Activated gamma-delta T cell treated with Interleukin-2 at 50 U/mL for 16 hours (primary cell): ENCODE results near the gene CCDC77.
"Not testable (repeated sequence)": the region's sequence is repeated elsewhere in the genome, so short reads cannot be mapped to it uniquely, and the experiment has no call there.

Experiments
- DNase-seq: peaks from one replicate; pipeline ENCODE4 v3.0.0-alpha.2; 2020

Gene CCDC77

DNA sequence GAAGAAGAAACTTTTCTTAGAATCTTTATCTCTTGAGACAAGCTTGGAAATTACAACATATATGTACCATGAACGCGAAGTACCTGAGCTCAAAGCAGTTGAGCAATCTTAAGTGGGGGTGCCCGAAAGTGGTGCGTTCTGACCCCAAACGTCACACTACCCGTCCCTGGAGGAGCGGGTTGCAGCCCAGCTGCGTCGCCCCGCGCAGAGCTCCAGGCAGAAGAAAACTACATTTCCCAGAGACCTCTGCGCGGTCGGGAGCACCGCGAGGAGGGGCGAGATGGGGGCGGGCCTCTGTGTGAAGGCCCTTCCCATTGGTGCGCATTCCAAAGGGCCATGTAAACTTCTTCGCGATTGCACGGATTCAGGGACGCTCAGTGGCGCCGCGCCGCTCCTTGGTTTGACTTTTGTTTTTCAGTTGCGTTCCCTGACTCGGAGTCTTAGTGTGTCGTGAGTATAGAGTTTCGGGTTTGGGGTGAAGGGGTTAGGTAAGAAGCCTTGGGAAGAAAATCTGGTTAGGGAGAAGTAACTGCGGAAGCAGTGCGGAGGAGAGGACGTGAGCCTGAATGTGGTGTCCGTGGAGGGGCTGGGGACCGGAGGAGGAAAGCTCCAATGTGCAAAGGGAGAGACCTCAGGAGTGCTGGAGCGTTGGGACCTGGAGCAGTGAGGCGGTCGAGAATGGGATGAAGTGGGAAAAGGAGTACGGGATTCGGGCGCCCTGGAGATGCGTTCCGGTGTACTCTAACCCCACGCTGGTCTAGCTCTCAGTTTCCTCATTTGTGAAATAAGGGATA is at the start of gene CCDC77:
CCDC77 (plus strand) TSS at position 410 of the 794 bp plus-strand sequence. CDS start 7,740 bp downstream, outside the sequence.
- DNase-seq, result peak; percentile 90

DNA sequence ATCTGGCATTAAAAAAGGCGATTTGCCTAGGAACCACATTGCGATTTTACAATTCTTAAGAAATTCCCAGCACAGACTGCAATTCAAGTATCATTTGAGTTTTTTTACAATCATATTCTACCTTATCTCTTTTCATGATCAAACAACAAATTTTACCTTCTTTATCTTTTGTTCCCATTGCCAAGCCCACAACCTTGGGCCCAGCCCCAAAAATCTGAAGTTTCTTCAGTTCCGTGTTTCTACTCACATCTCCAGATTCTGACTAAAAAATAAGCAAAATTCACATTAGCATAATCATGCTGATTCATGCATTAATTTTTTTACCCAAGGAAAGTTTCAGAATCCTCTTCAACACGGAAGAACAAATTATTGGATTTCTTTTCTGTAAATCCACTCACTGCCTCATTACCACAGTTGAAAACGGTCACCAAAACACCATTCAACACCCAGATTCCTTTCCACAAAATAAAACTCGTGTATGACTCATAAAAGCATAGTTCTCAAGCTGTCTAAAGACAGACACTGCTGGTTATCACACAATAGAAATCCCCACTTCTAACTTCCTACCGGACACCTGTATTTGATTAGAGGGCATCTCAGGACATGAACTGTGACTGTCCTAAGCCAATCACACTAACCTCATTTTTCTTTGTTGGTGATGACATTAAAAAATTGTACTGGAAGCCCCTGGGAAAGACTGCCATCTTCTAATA is 45.0 kb upstream of the CCDC77 start:
- DNase-seq, result no peak

- no peak for DNase-seq
Measured at GRCh38 chr12:359091-359490, 42.4 kb upstream of the CCDC77 start.

- no peak for DNase-seq
Measured at GRCh38 chr12:366820-367219, 34.6 kb upstream of the CCDC77 start.

- no peak for DNase-seq
Measured at GRCh38 chr12:367972-368371, 33.5 kb upstream of the CCDC77 start.

DNA sequence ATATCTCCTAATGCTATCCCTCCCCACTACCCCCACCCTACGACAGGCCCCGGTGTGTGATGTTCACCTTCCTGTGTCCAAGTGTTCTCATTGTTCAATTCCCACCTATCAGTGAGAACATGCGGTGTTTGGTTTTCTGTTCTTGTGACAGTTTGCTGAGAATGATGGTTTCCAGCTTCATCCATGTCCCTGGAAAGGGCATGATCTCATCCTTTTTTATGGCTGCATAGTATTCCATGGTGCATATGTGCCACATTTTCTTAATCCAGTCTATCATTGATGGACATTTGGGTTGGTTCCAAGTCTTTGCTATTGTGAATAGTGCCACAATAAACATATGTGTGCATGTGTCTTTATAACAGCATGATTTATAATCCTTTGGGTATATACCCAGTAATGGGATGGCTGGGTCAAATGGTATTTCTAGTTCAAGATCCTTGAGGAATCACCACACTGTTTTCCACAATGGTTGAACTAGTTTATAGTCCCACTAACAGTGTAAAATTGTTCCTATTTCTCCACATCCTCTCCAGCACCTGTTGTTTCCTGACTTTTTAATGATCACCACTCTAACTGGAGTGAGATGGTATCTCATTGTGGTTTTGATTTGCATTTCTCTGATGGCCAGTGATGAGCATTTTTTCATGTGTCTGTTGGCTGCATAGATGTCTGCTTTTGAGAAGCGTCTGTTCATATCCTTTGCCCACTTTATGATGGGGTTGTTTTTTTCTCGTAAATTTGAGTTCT is 30.5 kb upstream of the CCDC77 start:
- not testable (repeated sequence) for DNase-seq

DNA sequence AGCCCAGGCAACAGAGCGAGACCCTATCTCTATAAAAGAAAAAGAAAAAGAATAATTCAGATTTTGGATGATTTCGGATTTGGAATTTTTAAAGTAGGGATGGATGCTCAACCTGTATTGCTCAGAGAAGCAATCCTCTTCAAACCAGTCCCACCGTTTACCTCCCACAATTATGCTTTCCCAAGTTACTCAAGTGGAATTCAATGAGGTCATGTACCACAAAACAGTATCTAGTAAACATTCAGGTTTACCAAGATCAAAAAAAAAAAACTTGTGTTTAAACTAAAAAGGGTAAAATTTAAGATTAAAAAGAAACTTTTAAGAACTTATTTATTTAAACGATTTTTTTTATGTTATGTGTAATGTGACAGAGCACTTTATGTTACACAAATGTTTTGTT is 14.8 kb upstream of the CCDC77 start:
- no peak for DNase-seq

- no peak for DNase-seq
Measured at GRCh38 chr12:388012-388411, 13.4 kb upstream of the CCDC77 start.

- DNase-seq, result peak; percentile 56
Measured at GRCh38 chr12:388541-389141, 12.8 kb upstream of the CCDC77 start.

DNA sequence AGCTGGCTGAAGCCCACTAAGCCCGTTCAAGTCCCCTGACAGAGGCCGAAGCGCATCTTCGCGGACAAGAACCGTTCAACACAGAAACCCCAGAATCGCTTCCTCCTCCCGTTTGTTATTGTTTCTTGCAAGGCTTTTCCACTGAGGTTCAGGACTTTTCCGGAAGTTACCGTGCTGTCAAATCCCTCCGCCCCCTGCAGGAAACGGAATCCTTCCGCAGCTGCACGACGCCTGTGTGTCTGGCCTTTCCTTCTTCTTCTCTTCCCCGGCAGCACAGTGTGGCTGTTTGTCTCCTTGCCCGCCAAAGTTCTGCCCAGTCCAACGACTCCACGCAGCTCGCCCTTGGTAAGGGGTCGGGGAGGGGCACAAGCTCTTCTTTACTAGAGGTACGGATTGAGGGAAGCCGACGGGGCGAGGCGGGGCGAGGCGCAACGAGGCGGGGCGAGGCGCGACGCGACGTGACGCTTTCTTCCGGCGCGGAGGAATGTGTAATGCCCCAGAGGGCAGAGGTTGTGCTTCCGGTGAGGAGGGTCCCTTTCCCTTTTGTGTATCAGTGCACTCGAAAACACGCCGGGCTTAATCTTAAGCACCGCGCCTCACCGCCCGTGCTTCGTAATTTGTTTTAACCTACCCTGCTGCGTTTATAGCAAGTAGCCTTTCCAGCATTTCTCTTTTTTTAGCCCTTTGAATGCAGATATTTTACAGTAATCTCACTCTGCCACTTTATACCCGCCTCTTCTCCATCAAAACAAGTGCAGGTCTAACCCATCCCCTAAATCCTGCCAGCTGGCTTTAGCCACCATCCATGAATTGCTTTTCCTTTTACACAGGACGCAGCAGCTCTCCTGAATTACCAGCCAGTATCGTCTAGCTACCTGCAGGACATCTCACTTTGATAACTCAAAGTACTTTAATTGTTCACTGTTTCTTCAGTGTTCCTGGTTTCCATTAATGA is 12.0 kb upstream of the CCDC77 start, which contains the start of gene KDM5A:
KDM5A (minus strand) TSS at position 179 of the 955 bp plus-strand sequence. CDS start 229 bp downstream, outside the sequence.
- DNase-seq, result peak; percentile 88

GRCh38 chr12:400828-401227 is 616 bp upstream of the CCDC77 start:
- DNase-seq, result no peak

GRCh38 chr12:402029-402389 is 565 bp downstream of the CCDC77 start:
- DNase-seq, result no peak

GRCh38 chr12:414859-415258 is 13.4 kb downstream of the CCDC77 start:
- no peak for DNase-seq

DNA sequence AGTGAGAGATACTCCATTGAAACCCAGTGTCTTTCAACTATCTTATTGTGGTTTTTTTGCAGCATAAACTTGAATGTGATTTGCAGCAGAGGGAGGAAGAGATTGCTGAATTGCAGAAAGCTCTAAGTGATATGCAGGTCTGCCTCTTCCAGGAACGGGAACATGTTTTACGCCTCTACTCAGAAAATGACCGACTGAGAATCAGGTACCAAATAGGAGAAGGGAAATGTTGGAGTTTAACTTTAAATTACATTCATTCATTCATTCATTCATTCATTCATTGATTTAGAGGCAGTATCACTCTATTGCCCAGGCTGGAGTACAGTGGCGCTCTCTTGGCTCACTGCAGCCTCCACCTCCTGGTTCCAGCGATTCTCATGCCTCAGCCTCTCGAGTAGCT is 17.0 kb downstream of the CCDC77 start:
- no peak for DNase-seq

DNA sequence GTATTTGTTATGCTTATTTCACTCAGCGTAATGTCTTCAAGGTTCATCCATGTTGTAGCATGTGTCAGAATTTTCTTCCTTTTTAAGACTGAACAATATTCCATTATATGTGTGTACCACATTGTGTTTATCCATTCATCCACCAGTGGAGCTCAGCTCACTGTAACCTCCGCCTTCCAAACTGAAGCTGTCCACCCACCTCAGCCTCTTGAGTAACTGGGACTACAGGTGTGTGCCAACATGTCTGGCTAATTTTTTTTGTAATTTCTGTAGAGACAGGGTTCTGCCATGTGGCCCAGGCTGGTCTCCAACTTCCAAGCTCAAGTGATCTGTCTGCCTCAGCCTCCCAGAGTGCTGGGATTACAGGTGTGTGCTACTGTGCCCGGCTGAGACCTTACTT is 21.1 kb downstream of the CCDC77 start:
- no peak for DNase-seq

- DNase-seq, result not testable (repeated sequence)
Measured at GRCh38 chr12:435737-436136, 34.3 kb downstream of the CCDC77 start.

- peak; percentile 47 for DNase-seq
Measured at GRCh38 chr12:442235-442884, 40.9 kb downstream of the CCDC77 start.

GRCh38 chr12:447141-447540 is 45.7 kb downstream of the CCDC77 start:
- DNase-seq, result no peak

- DNase-seq, result no peak
Measured at GRCh38 chr12:449203-449602, 47.8 kb downstream of the CCDC77 start.

GRCh38 chr12:450438-450837 is 49.0 kb downstream of the CCDC77 start:
- DNase-seq, result no peak

- peak; percentile 41 for DNase-seq
Measured at GRCh38 chr12:452667-453210, 51.3 kb downstream of the CCDC77 start.
